ENCODE measurements around the gene VRK1. TPM values are rescaled to one million over a fixed set of nuclear protein-coding genes. Genes with fewer than 3 reads are reported as not detected.

VRK1 gene
- total RNA-seq, 6 donors from 2014 or later: 6.7 to 19.9 (median 9.9) TPM

DNA sequence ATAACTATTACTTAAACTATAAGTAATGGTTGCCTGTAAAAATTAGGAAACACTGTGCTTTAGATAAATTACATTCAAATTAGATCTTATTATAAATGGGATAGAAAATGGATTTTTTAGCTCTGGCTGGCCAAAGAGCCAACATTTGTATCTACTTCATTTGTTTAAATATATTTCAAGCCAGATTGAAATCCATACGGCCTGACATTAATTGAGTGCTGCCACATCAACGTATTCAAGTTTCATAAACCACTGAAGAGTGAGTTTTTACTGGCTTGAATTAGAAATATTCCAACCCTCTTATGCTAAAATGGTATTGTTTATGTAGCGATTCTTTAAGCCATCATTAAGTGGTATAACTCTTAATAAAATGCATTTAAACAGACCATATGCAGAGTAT is 133.3 kb downstream of the VRK1 start:
- Histone ChIP-seq H3K27ac (no peak overlapping the region), H3K9me3 (no peaks in the 10 kb centered on the region)
- WGBS, 2 donors: 89 to 93% methylated on average over 3 of the region's 3 CpGs

More for the DNA sequence above, 133.3 kb downstream of the VRK1 start:
- Histone ChIP-seq H3K27me3 (no peaks in the 10 kb centered on the region), H3K4me3 (no peak overlapping the region), H3K4me1 (no peaks in the 10 kb centered on the region), H3K36me3 (no peaks in the 10 kb centered on the region)
- TF ChIP-seq EP300 (IDR thresholded peaks at IDR 0.05) (no peak), POLR2AphosphoS5 (IDR thresholded peaks at IDR 0.05) (no peak), POLR2A (IDR thresholded peaks at IDR 0.05) (no peak)
- TF ChIP-seq, protein P1, sequence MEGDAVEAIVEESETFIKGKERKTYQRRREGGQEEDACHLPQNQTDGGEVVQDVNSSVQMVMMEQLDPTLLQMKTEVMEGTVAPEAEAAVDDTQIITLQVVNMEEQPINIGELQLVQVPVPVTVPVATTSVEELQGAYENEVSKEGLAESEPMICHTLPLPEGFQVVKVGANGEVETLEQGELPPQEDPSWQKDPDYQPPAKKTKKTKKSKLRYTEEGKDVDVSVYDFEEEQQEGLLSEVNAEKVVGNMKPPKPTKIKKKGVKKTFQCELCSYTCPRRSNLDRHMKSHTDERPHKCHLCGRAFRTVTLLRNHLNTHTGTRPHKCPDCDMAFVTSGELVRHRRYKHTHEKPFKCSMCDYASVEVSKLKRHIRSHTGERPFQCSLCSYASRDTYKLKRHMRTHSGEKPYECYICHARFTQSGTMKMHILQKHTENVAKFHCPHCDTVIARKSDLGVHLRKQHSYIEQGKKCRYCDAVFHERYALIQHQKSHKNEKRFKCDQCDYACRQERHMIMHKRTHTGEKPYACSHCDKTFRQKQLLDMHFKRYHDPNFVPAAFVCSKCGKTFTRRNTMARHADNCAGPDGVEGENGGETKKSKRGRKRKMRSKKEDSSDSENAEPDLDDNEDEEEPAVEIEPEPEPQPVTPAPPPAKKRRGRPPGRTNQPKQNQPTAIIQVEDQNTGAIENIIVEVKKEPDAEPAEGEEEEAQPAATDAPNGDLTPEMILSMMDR (IDR thresholded peaks at IDR 0.05): no peak
- ATAC-seq (ENCODE audit: low FRiP score in 2 of 2) (no peak), DNase-seq (no peak)

Measured in upper lobe of left lung (tissue), 6 donors.